Stimulated activated CD4-positive, alpha-beta T cell treated with anti-CD3 and anti-CD28 coated beads, Interleukin-1b, Interleukin-23, amount 100 ng/mL, for 4 hours (primary cell): ENCODE measurements around the gene PCCB.
"Not testable (repeated sequence)": the region's sequence is repeated elsewhere in the genome, so short reads cannot be mapped to it uniquely, and the experiment has no call there.

Experiments
- DNase-seq, 2 donors: peaks; one replicate each; pipeline ENCODE4 v3.0.0-alpha.2; 2020; ENCODE audit warnings: low read depth in 2 of 2

Gene PCCB

GRCh38 chr3:136262559-136262958 is 12.4 kb downstream of the PCCB start:
- DNase-seq: no peak

DNA sequence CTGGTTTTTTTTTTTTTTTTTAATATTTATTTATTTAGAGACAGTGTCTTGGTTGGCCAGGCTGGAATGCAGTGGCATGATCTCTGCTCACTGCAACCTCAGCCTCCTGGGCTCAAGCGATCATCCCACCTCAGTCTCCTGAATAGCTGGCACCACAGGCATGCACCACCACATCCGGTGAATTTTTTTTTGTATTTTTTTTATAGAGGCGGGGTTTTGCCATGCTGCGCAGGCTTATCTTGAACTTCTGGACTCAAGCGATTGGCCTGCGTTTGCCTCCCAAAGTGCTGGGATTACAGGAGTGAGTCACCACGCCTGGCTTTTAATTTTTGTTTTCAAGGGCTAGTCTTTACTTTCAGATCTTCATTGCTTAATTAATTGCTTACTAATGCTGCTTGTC is 13.1 kb downstream of the PCCB start:
- no peak for DNase-seq

DNA sequence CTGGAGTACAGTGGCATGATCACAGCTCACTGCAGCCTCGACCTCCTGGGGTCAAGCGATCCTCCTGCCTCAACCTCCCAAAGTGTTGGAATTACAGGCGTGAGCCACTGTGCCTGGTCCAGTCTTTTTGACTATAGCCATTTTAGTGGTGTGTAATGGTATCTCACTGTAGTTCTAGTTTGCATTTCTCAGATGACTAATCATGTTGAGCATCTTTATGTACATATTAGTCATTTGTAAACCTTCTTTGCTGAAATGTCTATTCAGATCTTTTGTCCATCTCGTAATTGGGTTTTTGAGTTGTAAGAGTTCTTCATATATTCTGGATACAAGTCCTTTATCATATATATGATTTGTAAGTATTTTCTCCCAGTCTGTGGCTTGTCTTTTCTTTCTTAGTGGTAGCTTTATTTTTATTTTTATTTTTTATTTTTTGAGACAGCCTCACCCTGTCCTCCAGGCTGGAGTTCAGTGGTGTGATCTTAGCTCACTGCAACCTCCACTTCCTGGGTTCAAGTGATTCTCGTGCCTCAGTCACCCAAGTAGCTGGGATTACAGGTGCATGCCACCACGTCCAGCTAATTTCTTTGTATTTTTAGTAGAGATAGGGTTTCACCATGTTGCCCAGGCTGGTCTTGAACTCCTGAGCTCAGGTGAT is 16.5 kb downstream of the PCCB start:
- DNase-seq: not testable (repeated sequence)

- no peak for DNase-seq
Observed at GRCh38 chr3:136267235-136267634, 17.1 kb downstream of the PCCB start.

- DNase-seq: no peak
Observed at GRCh38 chr3:136270179-136270578, 20.0 kb downstream of the PCCB start.

- not testable (repeated sequence) for DNase-seq
Observed at GRCh38 chr3:136271626-136272025, 21.5 kb downstream of the PCCB start.

DNA sequence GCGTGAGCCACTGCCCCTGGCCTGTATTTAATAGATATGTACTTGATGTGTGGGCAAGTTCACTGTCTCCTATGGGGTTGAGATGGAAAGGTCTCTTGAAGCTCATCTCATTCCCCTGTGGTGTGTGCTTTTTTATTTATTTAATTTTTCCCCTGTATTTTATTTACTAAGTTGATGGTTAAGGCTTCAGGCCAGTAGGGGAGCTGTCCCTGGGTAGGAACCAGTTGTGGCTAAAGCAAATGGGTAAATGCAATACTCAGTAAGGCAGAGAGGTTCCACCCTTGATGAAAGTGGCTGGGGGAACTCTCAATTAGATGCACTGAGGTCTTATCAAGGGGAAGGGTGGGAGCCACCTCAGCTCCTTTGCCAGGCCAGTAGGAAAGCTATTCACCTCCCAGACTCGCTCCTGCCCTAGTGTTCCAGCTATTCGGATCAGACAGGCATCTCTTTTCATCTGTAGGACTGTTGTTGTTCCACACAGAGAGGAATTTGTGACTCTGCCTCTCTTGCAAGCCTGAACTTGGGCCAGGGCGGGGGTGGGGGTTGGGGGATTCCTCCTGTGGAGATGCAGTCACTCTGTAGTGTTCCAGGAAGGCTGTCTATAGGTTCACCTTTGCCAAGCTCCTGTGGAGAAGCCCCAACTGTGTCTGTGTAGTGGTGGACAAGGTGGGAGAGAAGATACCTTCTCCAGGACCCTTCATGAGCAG is 26.1 kb downstream of the PCCB start:
- DNase-seq: no peak

GRCh38 chr3:136277115-136277514 is 27.0 kb downstream of the PCCB start:
- no peak for DNase-seq

DNA sequence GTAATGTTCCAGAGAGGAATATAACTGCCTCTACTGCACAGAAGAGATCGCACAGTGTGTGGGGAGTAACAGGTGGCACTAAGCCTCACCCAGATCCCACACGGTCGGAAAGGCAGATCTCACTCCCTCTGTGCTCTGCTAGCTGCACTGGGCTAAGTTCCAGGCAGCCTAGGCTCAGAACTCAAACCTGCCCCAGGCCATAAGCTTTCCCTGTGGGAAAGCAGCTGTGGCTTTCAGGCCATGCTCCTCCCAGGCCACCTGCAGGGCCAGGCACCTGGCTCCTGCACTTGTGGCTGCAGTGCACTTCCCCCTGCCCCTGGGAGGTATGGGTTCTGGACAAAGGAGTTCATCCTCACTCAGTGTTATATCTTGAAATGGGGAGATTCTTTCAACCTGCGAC is 27.5 kb downstream of the PCCB start:
- DNase-seq: no peak

GRCh38 chr3:136279092-136279491 is 29.0 kb downstream of the PCCB start:
- DNase-seq: no peak

- DNase-seq: no peak
Observed at GRCh38 chr3:136280961-136281360, 30.8 kb downstream of the PCCB start.

DNA sequence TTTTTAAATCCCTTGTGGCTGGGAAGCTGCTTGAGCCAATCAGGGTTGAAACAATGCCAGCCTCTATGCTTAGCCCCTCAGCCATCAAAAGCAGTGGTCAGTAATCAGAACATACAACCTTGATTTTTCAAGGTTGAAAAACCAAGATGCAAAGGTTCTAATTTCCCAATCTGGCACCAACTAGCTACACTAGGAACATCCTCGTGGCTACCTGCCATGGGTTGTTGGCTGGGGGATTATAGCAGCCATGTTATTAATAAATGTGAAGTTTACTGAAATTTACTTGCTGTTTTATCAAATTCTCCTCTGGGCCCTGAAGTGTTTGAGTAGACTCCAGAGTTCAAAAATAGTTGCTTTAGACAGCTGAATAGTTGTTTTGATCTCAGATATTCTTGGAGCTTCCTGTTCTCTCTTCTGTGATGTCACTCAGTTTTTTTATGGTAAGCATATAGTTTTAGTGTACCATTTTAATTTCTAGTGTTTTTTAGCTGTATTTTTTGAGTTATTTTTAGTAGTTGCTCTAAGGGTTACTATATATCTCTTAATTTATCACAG is 31.9 kb downstream of the PCCB start:
- DNase-seq: no peak

- no peak for DNase-seq
Observed at GRCh38 chr3:136283627-136284026, 33.5 kb downstream of the PCCB start.

GRCh38 chr3:136291302-136291701 is 41.2 kb downstream of the PCCB start:
- no peak for DNase-seq

GRCh38 chr3:136292500-136292899 is 42.4 kb downstream of the PCCB start:
- no peak for DNase-seq

- DNase-seq: no peak
Observed at GRCh38 chr3:136293279-136293678, 43.1 kb downstream of the PCCB start.

DNA sequence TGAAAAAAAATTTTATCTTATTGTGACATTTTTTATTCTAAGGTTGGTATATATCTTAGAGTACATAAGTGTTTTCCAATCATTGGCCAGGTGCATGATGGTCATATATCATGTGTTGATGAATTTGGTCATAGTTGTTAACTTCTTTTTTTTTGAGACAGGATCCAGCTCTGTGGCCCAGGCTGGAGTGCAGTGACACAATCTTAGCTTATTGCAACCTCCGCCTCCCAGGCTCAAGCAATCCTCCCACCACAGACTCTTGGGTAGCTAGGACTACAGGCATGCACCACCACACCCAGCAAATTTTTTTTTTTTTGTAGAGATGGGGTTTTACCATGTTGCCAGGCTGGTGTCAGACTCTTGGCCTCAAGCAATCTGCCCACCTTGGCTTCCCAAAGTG is 44.0 kb downstream of the PCCB start:
- no peak for DNase-seq

DNA sequence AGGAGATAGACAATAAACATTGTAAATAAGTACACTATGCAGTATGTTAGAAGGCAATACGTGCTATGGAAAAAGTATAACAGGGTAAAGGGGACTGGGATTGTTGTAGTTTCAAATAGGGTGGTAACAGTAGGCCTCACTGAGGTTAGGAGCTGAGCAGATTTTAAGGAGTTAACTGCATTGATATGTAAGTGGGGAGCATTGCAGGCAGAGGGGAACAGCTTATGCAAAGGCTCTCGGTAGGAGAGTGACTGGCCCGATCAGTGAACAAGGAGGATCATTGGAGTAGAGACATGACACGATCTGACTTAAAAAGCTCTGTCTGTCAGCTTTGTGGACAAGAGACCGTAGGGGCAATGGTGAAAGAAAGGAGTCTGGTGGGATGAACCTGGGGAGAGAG is 46.8 kb downstream of the PCCB start:
- DNase-seq: no peak

- no peak for DNase-seq
Observed at GRCh38 chr3:136297826-136298225, 47.7 kb downstream of the PCCB start.

DNA sequence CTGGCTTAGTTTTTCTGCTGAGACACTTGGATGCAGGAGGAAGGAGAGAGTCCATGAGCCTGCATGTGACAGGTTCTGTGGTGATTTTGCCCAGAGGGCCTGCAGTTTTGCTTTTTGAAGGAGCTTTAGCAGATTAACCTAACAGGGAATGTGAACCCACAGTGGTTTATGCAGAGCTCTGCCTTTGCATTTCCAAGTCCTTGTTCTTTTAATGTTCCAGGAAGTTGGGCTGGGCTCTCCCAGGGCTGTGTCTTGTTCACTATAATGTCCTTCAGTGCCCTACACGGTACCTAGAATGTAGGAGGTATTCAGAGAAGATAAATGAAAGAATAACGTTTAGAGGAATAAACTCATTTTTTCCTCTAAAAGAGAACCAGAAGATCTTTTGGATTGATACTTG is 50.3 kb downstream of the PCCB start:
- DNase-seq: no peak

DNA sequence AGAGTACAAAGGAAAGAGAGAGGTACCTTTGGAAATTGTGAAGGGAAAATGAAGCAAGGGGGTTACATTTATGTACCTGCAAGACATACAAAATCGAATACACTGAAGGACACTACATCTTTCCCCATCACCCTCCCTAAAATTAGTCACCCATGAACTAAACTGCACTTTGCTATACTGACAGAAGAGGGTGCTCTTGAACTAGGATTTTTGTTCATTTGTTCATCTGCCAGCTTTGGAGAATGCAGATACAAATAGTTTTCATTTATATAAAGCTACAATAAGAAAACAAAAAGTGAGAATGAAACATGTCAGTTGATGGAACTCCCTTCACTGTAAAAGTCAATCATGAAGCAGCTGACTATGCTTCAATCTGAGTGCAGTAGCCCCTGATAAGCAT is 55.7 kb downstream of the PCCB start:
- no peak for DNase-seq

- DNase-seq: no peak
Observed at GRCh38 chr3:136311261-136311660, 61.1 kb downstream of the PCCB start.

DNA sequence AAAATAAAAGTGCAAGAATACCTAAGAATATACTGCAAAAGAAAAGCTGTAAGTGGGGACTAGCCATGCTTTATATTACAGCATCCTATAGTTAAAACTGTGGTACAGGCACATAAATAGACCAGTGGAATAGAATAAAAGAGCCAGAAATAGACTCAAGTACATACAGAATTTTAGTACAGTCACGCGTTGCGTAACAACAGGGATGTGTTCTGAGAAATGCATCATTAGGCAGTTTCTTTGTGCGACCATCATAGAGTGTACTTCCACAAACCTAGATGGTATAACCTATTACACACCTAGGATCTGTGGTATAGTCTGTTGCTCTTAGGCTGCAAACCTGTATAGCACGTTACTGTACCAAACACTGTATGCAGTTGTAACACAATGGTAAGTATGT is 61.8 kb downstream of the PCCB start:
- DNase-seq: no peak
